ENCODE data around the gene TMEM198.

Gene TMEM198

GRCh38 chr2:219543596-219544358 is at the start of gene TMEM198, which contains the start of gene CHPF:
Gene TMEM198, plus strand, starts transcription at chr2:219544028. Its CDS starts 700 bp downstream, at chr2:219544728.
Gene CHPF, minus strand, starts transcription at chr2:219543809. Its CDS starts 271 bp downstream, at chr2:219543538.
- no peaks in the 10 kb centered on the region for H3K9me3 Mint-ChIP-seq (ENCODE audit: low read depth)
- H3K4me3 Mint-ChIP-seq: peak within 1 kb of the TSS; percentile 93
- H3K27me3 Mint-ChIP-seq: peaks cover 11% of the 10 kb centered on the region
- peaks cover 2% of the 10 kb centered on the region for H3K36me3 Mint-ChIP-seq
- peak within 1 kb of the TSS; percentile 79 for H3K27ac Mint-ChIP-seq
- H3K4me1 Mint-ChIP-seq (ENCODE audit: low read depth): peaks cover 18% of the 10 kb centered on the region

- Mint-ChIP-seq H3K9me3 (ENCODE audit: low read depth) (no peaks in the 10 kb centered on the region), H3K27ac (no peak overlapping the region), H3K36me3 (no peaks in the 10 kb centered on the region), H3K27me3 (peaks cover 25% of the 10 kb centered on the region), H3K4me1 (ENCODE audit: low read depth) (peaks cover 28% of the 10 kb centered on the region), H3K4me3 (no peak overlapping the region)
These were observed 48.8 kb upstream of the TMEM198 start for GRCh38 chr2:219494952-219495530.

- no peak overlapping the region for H3K27ac Mint-ChIP-seq
These were observed 48.2 kb upstream of the TMEM198 start for GRCh38 chr2:219495531-219496122.

GRCh38 chr2:219496247-219496824 is 47.5 kb upstream of the TMEM198 start:
- no peak overlapping the region for H3K27ac Mint-ChIP-seq
- no peaks in the 10 kb centered on the region for H3K9me3 Mint-ChIP-seq (ENCODE audit: low read depth)
- no peaks in the 10 kb centered on the region for H3K36me3 Mint-ChIP-seq
- H3K4me3 Mint-ChIP-seq: peak overlapping the region; percentile 63
- H3K27me3 Mint-ChIP-seq: peaks cover 25% of the 10 kb centered on the region
- peaks cover 32% of the 10 kb centered on the region for H3K4me1 Mint-ChIP-seq (ENCODE audit: low read depth)

More at GRCh38 chr2:219495531-219496122, 48.2 kb upstream of the TMEM198 start:
- Mint-ChIP-seq H3K4me3 (no peak overlapping the region), H3K27me3 (peaks cover 25% of the 10 kb centered on the region), H3K4me1 (ENCODE audit: low read depth) (peaks cover 32% of the 10 kb centered on the region), H3K9me3 (ENCODE audit: low read depth) (no peaks in the 10 kb centered on the region), H3K36me3 (no peaks in the 10 kb centered on the region)

- Mint-ChIP-seq H3K27me3 (peaks cover 25% of the 10 kb centered on the region), H3K27ac (no peak overlapping the region), H3K4me3 (peak overlapping the region; percentile 100), H3K9me3 (ENCODE audit: low read depth) (no peaks in the 10 kb centered on the region), H3K36me3 (no peaks in the 10 kb centered on the region), H3K4me1 (ENCODE audit: low read depth) (peaks cover 32% of the 10 kb centered on the region)
These were observed 46.9 kb upstream of the TMEM198 start for GRCh38 chr2:219496825-219497494.

- no peaks in the 10 kb centered on the region for H3K9me3 Mint-ChIP-seq (ENCODE audit: low read depth)
- peaks cover 32% of the 10 kb centered on the region for H3K4me1 Mint-ChIP-seq (ENCODE audit: low read depth)
- H3K36me3 Mint-ChIP-seq: no peaks in the 10 kb centered on the region
- peak overlapping the region; percentile 100 for H3K4me3 Mint-ChIP-seq
- no peak overlapping the region for H3K27ac Mint-ChIP-seq
- peaks cover 25% of the 10 kb centered on the region for H3K27me3 Mint-ChIP-seq
These were observed 46.1 kb upstream of the TMEM198 start for GRCh38 chr2:219497495-219498279.

GRCh38 chr2:219498280-219499057 is 45.4 kb upstream of the TMEM198 start, which contains the start of gene GMPPA:
Gene GMPPA, plus strand, starts transcription at chr2:219498891. Its CDS starts 1,085 bp downstream, at chr2:219499976.
- H3K27ac Mint-ChIP-seq: peak within 1 kb of the TSS; percentile 96
- peaks cover 2% of the 10 kb centered on the region for H3K36me3 Mint-ChIP-seq
- peaks cover 22% of the 10 kb centered on the region for H3K27me3 Mint-ChIP-seq
- H3K4me3 Mint-ChIP-seq: peak within 1 kb of the TSS; percentile 100
- H3K4me1 Mint-ChIP-seq (ENCODE audit: low read depth): peaks cover 32% of the 10 kb centered on the region
- no peaks in the 10 kb centered on the region for H3K9me3 Mint-ChIP-seq (ENCODE audit: low read depth)

- peaks cover 22% of the 10 kb centered on the region for H3K27me3 Mint-ChIP-seq
These were observed 44.8 kb upstream of the TMEM198 start for GRCh38 chr2:219499058-219499307.

GRCh38 chr2:219499555-219499954 is 44.3 kb upstream of the TMEM198 start:
- peaks cover 32% of the 10 kb centered on the region for H3K4me1 Mint-ChIP-seq (ENCODE audit: low read depth)
- H3K27ac Mint-ChIP-seq: peak overlapping the region; percentile 96
- peak overlapping the region; percentile 100 for H3K4me3 Mint-ChIP-seq
- peaks cover 9% of the 10 kb centered on the region for H3K36me3 Mint-ChIP-seq
- H3K9me3 Mint-ChIP-seq (ENCODE audit: low read depth): no peaks in the 10 kb centered on the region
- peaks cover 22% of the 10 kb centered on the region for H3K27me3 Mint-ChIP-seq

More at GRCh38 chr2:219499058-219499307, 44.8 kb upstream of the TMEM198 start:
- peaks cover 5% of the 10 kb centered on the region for H3K36me3 Mint-ChIP-seq
- H3K4me3 Mint-ChIP-seq: peak overlapping the region; percentile 100
- no peaks in the 10 kb centered on the region for H3K9me3 Mint-ChIP-seq (ENCODE audit: low read depth)
- H3K27ac Mint-ChIP-seq: peak overlapping the region; percentile 96
- H3K4me1 Mint-ChIP-seq (ENCODE audit: low read depth): peaks cover 32% of the 10 kb centered on the region

GRCh38 chr2:219500135-219500534 is 43.7 kb upstream of the TMEM198 start:
- peak overlapping the region; percentile 100 for H3K4me3 Mint-ChIP-seq
- no peaks in the 10 kb centered on the region for H3K9me3 Mint-ChIP-seq (ENCODE audit: low read depth)
- H3K4me1 Mint-ChIP-seq (ENCODE audit: low read depth): peaks cover 32% of the 10 kb centered on the region
- peaks cover 9% of the 10 kb centered on the region for H3K36me3 Mint-ChIP-seq
- H3K27me3 Mint-ChIP-seq: peaks cover 18% of the 10 kb centered on the region
- peak overlapping the region; percentile 34 for H3K27ac Mint-ChIP-seq

GRCh38 chr2:219501849-219502248 is 42.0 kb upstream of the TMEM198 start:
- Mint-ChIP-seq H3K36me3 (peaks cover 11% of the 10 kb centered on the region), H3K4me1 (ENCODE audit: low read depth) (peaks cover 28% of the 10 kb centered on the region), H3K27me3 (peaks cover 8% of the 10 kb centered on the region), H3K4me3 (no peak overlapping the region), H3K27ac (no peak overlapping the region), H3K9me3 (ENCODE audit: low read depth) (no peaks in the 10 kb centered on the region)

- Mint-ChIP-seq H3K27ac (no peak overlapping the region), H3K36me3 (peaks cover 11% of the 10 kb centered on the region), H3K9me3 (ENCODE audit: low read depth) (no peaks in the 10 kb centered on the region), H3K27me3 (peaks cover 5% of the 10 kb centered on the region), H3K4me3 (no peak overlapping the region), H3K4me1 (ENCODE audit: low read depth) (peaks cover 22% of the 10 kb centered on the region)
These were observed 41.2 kb upstream of the TMEM198 start for GRCh38 chr2:219502618-219503017.

- peaks cover 11% of the 10 kb centered on the region for H3K36me3 Mint-ChIP-seq
- H3K27me3 Mint-ChIP-seq: peaks cover 10% of the 10 kb centered on the region
- H3K4me3 Mint-ChIP-seq: no peak overlapping the region
- H3K4me1 Mint-ChIP-seq (ENCODE audit: low read depth): peaks cover 11% of the 10 kb centered on the region
- H3K27ac Mint-ChIP-seq: no peak overlapping the region
- no peaks in the 10 kb centered on the region for H3K9me3 Mint-ChIP-seq (ENCODE audit: low read depth)
These were observed 38.2 kb upstream of the TMEM198 start for GRCh38 chr2:219505585-219505984.
